ENCODE measurements around the gene DNAJA4.

Gene DNAJA4

GRCh38 chr15:78225783-78226541 is 38.4 kb upstream of the DNAJA4 start:
- H3K4me3 ChIP-seq (replicated peaks; ENCODE audit: low read depth, low read length): no peak overlapping the region
- no peak for TF ChIP-seq CTCF (IDR thresholded peaks at IDR 0.05; ENCODE audit: low read depth, low read length, missing control alignments)
- no peak for DNase-seq (ENCODE audit: extremely low read depth, low read depth)

- DNase-seq (ENCODE audit: extremely low read depth, low read depth): no peak
- TF ChIP-seq CTCF (IDR thresholded peaks at IDR 0.05; ENCODE audit: low read depth, low read length, missing control alignments): no peak
- no peak overlapping the region for H3K4me3 ChIP-seq (replicated peaks; ENCODE audit: low read depth, low read length)
Observed at GRCh38 chr15:78228356-78228996, 35.9 kb upstream of the DNAJA4 start.

GRCh38 chr15:78229431-78230406 is 34.6 kb upstream of the DNAJA4 start:
- TF ChIP-seq CTCF (IDR thresholded peaks at IDR 0.05; ENCODE audit: low read depth, low read length, missing control alignments): no peak
- H3K4me3 ChIP-seq (replicated peaks; ENCODE audit: low read depth, low read length): no peak overlapping the region
- no peak for DNase-seq (ENCODE audit: extremely low read depth, low read depth)

- no peak for DNase-seq (ENCODE audit: extremely low read depth, low read depth)
- H3K4me3 ChIP-seq (replicated peaks; ENCODE audit: low read depth, low read length): no peak overlapping the region
- TF ChIP-seq CTCF (IDR thresholded peaks at IDR 0.05; ENCODE audit: low read depth, low read length, missing control alignments): no peak
Observed at GRCh38 chr15:78232951-78233350, 31.4 kb upstream of the DNAJA4 start.

- TF ChIP-seq CTCF (IDR thresholded peaks at IDR 0.05; ENCODE audit: low read depth, low read length, missing control alignments): no peak
- no peak for DNase-seq (ENCODE audit: extremely low read depth, low read depth)
- no peak overlapping the region for H3K4me3 ChIP-seq (replicated peaks; ENCODE audit: low read depth, low read length)
Observed at GRCh38 chr15:78233496-78233895, 30.9 kb upstream of the DNAJA4 start.

GRCh38 chr15:78234515-78235040 is 29.8 kb upstream of the DNAJA4 start, which contains the start of gene ACSBG1:
Gene ACSBG1, minus strand, starts transcription at chr15:78234565. Its CDS starts 64 bp downstream, at chr15:78234501.
- DNase-seq (ENCODE audit: extremely low read depth, low read depth): no peak
- H3K4me3 ChIP-seq (replicated peaks; ENCODE audit: low read depth, low read length): no peak within 1 kb of the TSS
- no peak for TF ChIP-seq CTCF (IDR thresholded peaks at IDR 0.05; ENCODE audit: low read depth, low read length, missing control alignments)

All from HFF-Myc (cell line).